Right lobe of liver (tissue), 6 donors: ENCODE data around the gene ZNF44. TPM values are rescaled to one million over a fixed set of nuclear protein-coding genes. Genes with fewer than 3 reads are reported as not detected.

Experiments
- ATAC-seq, 4 donors: fragments of 200-7000 bp; cut with Tn5 transposase; one replicate each; pipeline ENCODE4 v1.9.1; 2020; ENCODE audit warnings: mild to moderate bottlenecking in 4 of 4, moderate library complexity in 4 of 4
- DNase-seq, 3 donors: peaks; one replicate each; pipeline ENCODE4 v3.0.0-alpha.2; 2020
- H3K27ac ChIP-seq, 3 donors: fragments of 200-600 bp; one replicate each; pipeline ENCODE4 v1.8.0; 2022
- H3K27me3 ChIP-seq, 2 donors: fragments of 200-600 bp; one replicate each; pipeline ENCODE4 v1.8.0; 2022
- H3K36me3 ChIP-seq, 4 donors: fragments of 200-600 bp; sonication (generic) in 1 of 4; one replicate each; pipeline versions ENCODE4 v1.5.1 to v1.8.0; 2017 to 2022; ENCODE audit warnings: control low read depth in 1 of 4
- H3K4me1 ChIP-seq, 4 donors: fragments of 200-600 bp; sonication (generic) in 1 of 4; one replicate each; pipeline versions ENCODE4 v1.5.1 to v1.8.0; 2017 to 2022; ENCODE audit warnings: control low read depth in 1 of 4
- H3K4me3 ChIP-seq, 3 donors: fragments of 200-600 bp; one replicate each; pipeline ENCODE4 v1.8.0; 2022
- H3K9me3 ChIP-seq, 4 donors: fragments of 200-600 bp; sonication (generic) in 1 of 4; one replicate each; pipeline versions ENCODE4 v1.5.1 to v1.8.0; 2017 to 2022; ENCODE audit warnings: control low read depth in 1 of 4
- CTCF ChIP-seq, 4 donors: fragments of 200-600 bp in 3 of 4; fragments of 450-650 bp in 1 of 4; IDR thresholded peaks; one replicate each; pipeline versions ENCODE4 v1.5.1 to v1.8.0; 2016 to 2022; ENCODE audit warnings: antibody characterized with exemption in 4 of 4, mild to moderate bottlenecking in 2 of 4
- POLR2A ChIP-seq: fragments of 450-650 bp; IDR thresholded peaks from one replicate; pipeline ENCODE4 v1.6.1; 2017; ENCODE audit warnings: antibody characterized with exemption, mild to moderate bottlenecking
- WGBS: methylation state at CpG from one replicate; pipeline ENCODE4 v1.1.6; 2018; ENCODE audit warnings: low coverage, low lambda C conversion rate; ENCODE audit not compliant: insufficient coverage; ENCODE audit errors: missing lambda C conversion rate; 5-methylcytosine and 5-hydroxymethylcytosine counted together
- intact Hi-C, 2 donors: fragments of 100-400 bp; cut with DNase I; formaldehyde crosslinking; loops; one replicate each; pipeline versions ENCODE4 v1.11.2 to v1.14.1; 2022
- total RNA-seq, 6 experiments: library from RNA; depleted of rRNA in 2 of 6; stranded (reverse); fragments of >200 nt in 2 of 6; fragmentation: NEBNext Ultra II Directional in 3 of 6; extraction: Animal tissue kit (Norgen Biotek cat#: 25700) in 3 of 6; gene quantifications; one replicate each; pipeline versions ENCODE4 v1.1.0 to v1.2.4, GENCODE V29; 2016 to 2023
- donor health status: DM: no; HTN: yes; CAD: no.
- donor health status: DM: no; HTN: no; CAD: no.
- donor health status: DM: no; HTN: no; CAD: no.
- donor health status: DM: no; HTN: yes; CAD: no.
- donor health status: DM: no; HTN: yes; CAD: no.

The ZNF44 gene
- total RNA-seq, 6 experiments from 2014 or later: 4.9 to 11.6 (median 6.2) TPM

GRCh38 chr19:12260861-12261260 lies 33.8 kb downstream of the ZNF44 start:
- Histone ChIP-seq H3K9me3 (peaks cover 0 to 18% (median 4%) of the 10 kb centered on the region in 4 donors), H3K36me3 (no peaks in the 10 kb centered on the region)
- no peak for DNase-seq

GRCh38 chr19:12260236-12260635 lies 34.4 kb downstream of the ZNF44 start:
- no peaks in the 10 kb centered on the region for H3K36me3 ChIP-seq
- WGBS: 98% methylated on average over 10 of the region's 23 CpGs
- intact Hi-C loops: no loop called here
- no peak overlapping the region for H3K4me3 ChIP-seq
- ATAC-seq (no peak), DNase-seq (no peak)
- TF ChIP-seq POLR2A: no peak
- no peak for TF ChIP-seq CTCF (IDR thresholded peaks at IDR 0.05)
- H3K27me3 ChIP-seq: no peaks in the 10 kb centered on the region
- H3K27ac ChIP-seq: no peak overlapping the region
- H3K4me1 ChIP-seq: no peaks in the 10 kb centered on the region
- peaks cover 0 to 14% (median 4%) of the 10 kb centered on the region in 4 donors for H3K9me3 ChIP-seq

More at GRCh38 chr19:12260861-12261260, 33.8 kb downstream of the ZNF44 start:
- H3K4me1 ChIP-seq: no peaks in the 10 kb centered on the region
- ATAC-seq: no peak
- intact Hi-C loops: no loop called here
- 90% methylated on average over 3 of the region's 3 CpGs for WGBS
- H3K4me3 ChIP-seq: no peak overlapping the region
- no peak overlapping the region for H3K27ac ChIP-seq
- no peaks in the 10 kb centered on the region for H3K27me3 ChIP-seq
- TF ChIP-seq POLR2A: no peak
- TF ChIP-seq CTCF (IDR thresholded peaks at IDR 0.05): no peak

GRCh38 chr19:12255372-12255771 lies 39.3 kb downstream of the ZNF44 start:
- DNase-seq (no peak), ATAC-seq (no peak)
- H3K27ac ChIP-seq: no peak overlapping the region
- no peaks in the 10 kb centered on the region for H3K4me1 ChIP-seq
- H3K9me3 ChIP-seq: peaks cover 0 to 13% (median 2%) of the 10 kb centered on the region in 4 donors
- no peak overlapping the region for H3K4me3 ChIP-seq
- no peak for TF ChIP-seq POLR2A
- TF ChIP-seq CTCF (IDR thresholded peaks at IDR 0.05): no peak
- intact Hi-C loops: no loop called here
- no CpG with 5 or more reads among the region's 3 CpGs for WGBS
- H3K27me3 ChIP-seq: no peaks in the 10 kb centered on the region
- H3K36me3 ChIP-seq: no peaks in the 10 kb centered on the region

GRCh38 chr19:12247644-12248222 lies 47.0 kb downstream of the ZNF44 start:
- H3K4me1 ChIP-seq: no peaks in the 10 kb centered on the region
- peaks cover 0 to 63% (median 37%) of the 10 kb centered on the region in 4 donors for H3K9me3 ChIP-seq
- H3K27me3 ChIP-seq: no peaks in the 10 kb centered on the region
- 98% methylated on average over 5 of the region's 5 CpGs for WGBS
- H3K4me3 ChIP-seq: no peak overlapping the region
- peaks cover 0 to 33% (median 4%) of the 10 kb centered on the region in 4 donors for H3K36me3 ChIP-seq
- no peak for DNase-seq
- TF ChIP-seq POLR2A: no peak
- TF ChIP-seq CTCF (IDR thresholded peaks at IDR 0.05): no peak
- no peak overlapping the region for H3K27ac ChIP-seq
- intact Hi-C loops: no loop called here
- ATAC-seq: no peak
